ENCODE measurements around the gene L3MBTL2.

Gene L3MBTL2

DNA sequence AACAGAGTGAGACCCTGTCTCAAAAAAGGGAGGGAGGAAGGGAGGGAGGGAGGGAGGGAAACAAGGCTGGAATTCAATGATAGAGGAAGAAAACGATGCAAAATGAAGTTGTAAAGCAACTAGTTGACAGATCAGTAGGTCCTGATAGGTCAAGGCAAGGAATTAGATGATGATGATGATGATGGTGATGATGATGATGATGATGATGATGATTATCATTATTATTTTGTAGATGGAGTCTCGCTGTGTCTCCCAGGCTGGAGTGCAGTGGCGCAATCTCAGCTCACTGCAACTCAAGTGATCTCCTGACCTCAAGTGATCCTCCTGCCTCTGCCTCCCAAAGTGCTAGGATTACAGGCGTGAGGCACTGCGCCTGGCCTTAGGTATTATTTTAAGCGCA lies 11.3 kb upstream of the L3MBTL2 start:
- ATAC-seq (ENCODE audit: low read depth) (no peak), DNase-seq (ENCODE audit: low spot score in 2 of 2) (no peak)
- no peaks in the 10 kb centered on the region for H3K36me3 Mint-ChIP-seq
- no peak overlapping the region for H3K4me3 Mint-ChIP-seq
- H3K27me3 Mint-ChIP-seq, result no peaks in the 10 kb centered on the region
- H3K9me3 Mint-ChIP-seq, result no peaks in the 10 kb centered on the region
- peaks cover 9% of the 10 kb centered on the region for H3K4me1 Mint-ChIP-seq
- H3K27ac Mint-ChIP-seq, result peak overlapping the region; percentile 5

DNA sequence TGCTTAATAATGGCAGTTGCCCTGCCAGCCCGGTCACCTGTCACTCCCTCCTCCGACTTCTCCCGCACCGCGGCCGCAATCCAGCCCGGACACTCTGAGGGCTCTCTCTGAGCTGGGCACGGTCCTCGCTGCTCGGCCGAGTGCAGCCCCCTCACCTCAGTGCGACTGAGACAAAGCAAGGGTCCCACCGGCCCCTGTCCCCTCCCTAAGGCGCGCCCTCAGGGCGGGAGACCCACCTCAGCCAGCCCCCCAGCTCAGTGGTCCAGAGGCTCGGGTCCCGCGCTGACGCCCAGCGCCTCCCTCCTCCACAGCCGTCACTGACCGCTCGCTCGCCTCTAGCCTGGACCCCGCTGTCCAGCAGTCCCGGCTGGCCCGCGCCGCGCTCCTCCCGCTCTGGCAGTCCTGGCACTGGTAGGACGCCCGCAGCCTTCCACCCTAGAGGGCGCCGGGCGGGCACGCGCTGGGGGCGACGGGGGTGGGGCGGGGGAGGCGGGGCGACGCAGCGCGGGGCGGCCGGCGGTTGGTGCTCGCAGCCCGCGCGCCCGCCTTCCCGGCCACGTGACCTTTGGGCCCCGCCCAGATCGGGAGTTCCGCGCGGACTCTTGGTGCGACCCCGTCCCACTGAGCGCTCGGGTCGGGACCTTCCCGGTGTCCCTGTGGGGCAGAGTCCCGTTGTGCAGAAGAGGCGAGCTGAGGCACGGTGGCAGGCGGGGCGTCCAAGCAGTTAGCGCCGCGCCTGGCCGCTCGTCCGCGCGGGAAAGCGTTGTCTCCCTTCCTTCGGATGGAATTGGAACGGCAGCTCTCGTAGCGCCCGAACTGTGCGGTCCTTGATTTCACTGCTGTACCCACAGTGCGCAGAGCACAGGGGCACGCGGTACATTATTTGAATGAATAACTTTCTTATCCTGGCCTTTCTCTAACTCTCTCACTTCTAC lies 7.8 kb upstream of the L3MBTL2 start:
- DNase-seq (ENCODE audit: low spot score in 2 of 2) (peak; percentile 69 to 79), ATAC-seq (ENCODE audit: low read depth) (peak; percentile 88)
- Mint-ChIP-seq H3K27me3 (peaks cover 3% of the 10 kb centered on the region), H3K4me3 (peak overlapping the region; percentile 82), H3K4me1 (peaks cover 9% of the 10 kb centered on the region), H3K27ac (no peak overlapping the region), H3K9me3 (no peaks in the 10 kb centered on the region), H3K36me3 (no peaks in the 10 kb centered on the region)

DNA sequence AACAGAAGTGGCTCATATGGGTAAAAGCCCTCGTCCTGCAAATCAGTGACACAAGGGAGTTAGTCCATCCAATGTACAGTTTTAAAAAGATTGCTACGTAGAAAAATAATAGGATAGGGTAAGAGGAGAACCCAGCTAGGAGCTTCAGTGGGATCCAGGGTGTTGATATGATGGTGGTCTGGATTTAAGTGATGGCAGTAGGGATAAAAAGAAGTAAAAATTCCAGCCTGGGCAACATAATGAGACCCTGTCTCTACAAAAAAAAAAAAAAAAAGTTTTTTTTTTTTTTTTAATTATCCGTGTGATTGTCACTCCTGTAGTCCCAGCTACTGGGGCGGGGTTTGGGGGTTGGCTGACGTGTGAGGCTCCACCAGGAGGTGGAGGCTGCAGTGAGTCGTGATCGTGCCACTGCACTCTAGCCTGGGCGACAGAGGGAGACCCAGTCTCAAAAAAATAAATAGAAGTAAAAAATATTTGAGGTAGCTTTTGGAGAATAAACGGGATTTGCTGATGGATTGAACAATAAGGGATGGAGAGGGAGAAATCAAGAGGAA lies 7.0 kb upstream of the L3MBTL2 start:
- no peaks in the 10 kb centered on the region for H3K9me3 Mint-ChIP-seq
- H3K27me3 Mint-ChIP-seq, result peaks cover 4% of the 10 kb centered on the region
- H3K4me1 Mint-ChIP-seq, result peaks cover 9% of the 10 kb centered on the region
- DNase-seq (ENCODE audit: low spot score in 2 of 2) (no peak), ATAC-seq (ENCODE audit: low read depth) (no peak)
- peak overlapping the region; percentile 82 for H3K4me3 Mint-ChIP-seq
- no peaks in the 10 kb centered on the region for H3K36me3 Mint-ChIP-seq
- no peak overlapping the region for H3K27ac Mint-ChIP-seq

DNA sequence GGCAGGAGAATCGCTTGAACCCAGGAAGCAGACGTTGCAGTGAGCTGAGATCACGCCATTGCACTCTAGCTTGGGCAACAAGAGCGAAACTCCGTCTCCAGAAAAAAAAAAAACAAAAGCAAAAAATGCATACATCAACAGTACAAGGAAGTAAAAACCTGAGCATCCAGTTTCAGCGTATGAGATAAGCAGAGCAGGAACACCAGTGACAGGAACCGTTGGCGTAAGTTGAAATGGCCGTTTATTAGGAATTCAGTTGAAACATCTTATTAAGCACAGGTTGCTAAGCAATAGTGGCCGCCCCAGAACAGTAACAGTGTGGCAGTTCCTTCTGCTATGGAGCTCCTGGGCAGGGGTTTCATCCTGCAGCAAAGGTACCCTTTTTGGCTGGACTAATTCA lies 4.0 kb upstream of the L3MBTL2 start:
- Mint-ChIP-seq H3K27ac (no peak overlapping the region), H3K9me3 (no peaks in the 10 kb centered on the region), H3K4me3 (no peak overlapping the region), H3K36me3 (no peaks in the 10 kb centered on the region), H3K27me3 (peaks cover 5% of the 10 kb centered on the region), H3K4me1 (peaks cover 20% of the 10 kb centered on the region)
- ATAC-seq (ENCODE audit: low read depth) (no peak), DNase-seq (ENCODE audit: low spot score in 2 of 2) (no peak)

DNA sequence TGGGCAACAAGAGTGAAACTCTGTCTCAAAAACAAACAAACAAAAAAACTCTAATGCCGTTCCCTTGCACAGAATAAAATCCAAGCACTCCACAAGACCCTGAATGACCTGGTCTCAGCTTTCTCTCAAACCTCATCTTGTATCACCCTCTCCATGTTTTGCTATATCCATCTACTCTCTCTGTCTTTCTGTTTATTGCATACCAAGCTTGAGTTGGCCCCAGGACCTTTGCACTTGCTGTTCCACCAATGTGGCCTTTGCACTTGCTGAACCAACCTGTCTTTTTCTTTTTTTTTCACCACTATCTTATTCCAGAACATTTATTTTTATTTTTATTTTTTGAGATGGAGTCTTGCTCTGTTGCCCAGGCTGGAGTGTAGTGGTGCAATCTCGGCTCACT lies 2.0 kb upstream of the L3MBTL2 start:
- Mint-ChIP-seq H3K27me3 (peaks cover 5% of the 10 kb centered on the region), H3K36me3 (no peaks in the 10 kb centered on the region), H3K27ac (no peak overlapping the region), H3K4me3 (no peak overlapping the region), H3K9me3 (no peaks in the 10 kb centered on the region), H3K4me1 (peaks cover 20% of the 10 kb centered on the region)
- no peak for DNase-seq (ENCODE audit: low spot score in 2 of 2)
- no peak for ATAC-seq (ENCODE audit: low read depth)

DNA sequence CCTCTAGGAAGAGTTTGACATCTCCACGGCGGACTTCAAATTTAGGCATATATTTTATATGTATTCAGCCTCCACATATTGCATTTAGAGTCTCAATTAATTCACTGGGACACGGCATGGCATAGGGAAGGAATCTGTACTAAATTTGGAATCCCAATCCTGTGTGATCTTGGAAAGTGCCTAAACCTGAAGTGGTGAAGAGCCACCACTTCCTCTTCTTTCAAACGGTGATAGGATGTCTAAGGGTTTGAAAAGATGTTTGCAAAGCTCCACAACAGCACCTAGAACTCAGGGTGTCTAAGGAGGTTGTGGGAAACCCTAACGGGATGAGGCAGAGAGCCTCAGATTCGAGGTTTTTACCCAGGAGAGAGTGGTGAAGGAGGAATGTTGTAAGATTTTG lies 1.0 kb upstream of the L3MBTL2 start:
- no peak for DNase-seq (ENCODE audit: low spot score in 2 of 2)
- Mint-ChIP-seq H3K4me1 (peaks cover 15% of the 10 kb centered on the region), H3K36me3 (no peaks in the 10 kb centered on the region), H3K9me3 (no peaks in the 10 kb centered on the region), H3K27ac (peak overlapping the region; percentile 82), H3K27me3 (peaks cover 5% of the 10 kb centered on the region), H3K4me3 (no peak overlapping the region)
- no peak for ATAC-seq (ENCODE audit: low read depth)

DNA sequence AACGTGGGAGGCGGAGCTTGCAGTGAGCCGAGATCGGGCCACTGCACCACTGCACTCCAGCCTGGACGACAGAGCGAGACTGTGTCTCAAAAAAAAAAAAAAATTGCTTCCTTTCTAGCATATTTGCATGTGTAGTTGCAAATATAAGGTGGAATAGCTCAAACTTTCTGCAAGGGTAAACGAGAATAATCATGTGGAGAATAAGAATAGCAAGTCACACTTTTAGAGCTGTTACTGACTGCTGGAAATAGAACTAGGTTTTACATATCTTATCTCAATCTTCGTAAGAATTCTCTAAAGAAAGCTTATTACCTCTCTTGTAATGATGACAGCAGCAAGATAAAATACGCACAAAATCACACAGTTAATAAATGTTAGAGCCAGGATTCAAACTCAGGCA lies 1.6 kb downstream of the L3MBTL2 start:
- no peak for DNase-seq (ENCODE audit: low spot score in 2 of 2)
- no peaks in the 10 kb centered on the region for H3K9me3 Mint-ChIP-seq
- peaks cover 2% of the 10 kb centered on the region for H3K27me3 Mint-ChIP-seq
- H3K4me3 Mint-ChIP-seq, result peak overlapping the region; percentile 89
- ATAC-seq (ENCODE audit: low read depth), result no peak
- H3K4me1 Mint-ChIP-seq, result peaks cover 19% of the 10 kb centered on the region
- H3K27ac Mint-ChIP-seq, result no peak overlapping the region
- peaks cover 7% of the 10 kb centered on the region for H3K36me3 Mint-ChIP-seq

DNA sequence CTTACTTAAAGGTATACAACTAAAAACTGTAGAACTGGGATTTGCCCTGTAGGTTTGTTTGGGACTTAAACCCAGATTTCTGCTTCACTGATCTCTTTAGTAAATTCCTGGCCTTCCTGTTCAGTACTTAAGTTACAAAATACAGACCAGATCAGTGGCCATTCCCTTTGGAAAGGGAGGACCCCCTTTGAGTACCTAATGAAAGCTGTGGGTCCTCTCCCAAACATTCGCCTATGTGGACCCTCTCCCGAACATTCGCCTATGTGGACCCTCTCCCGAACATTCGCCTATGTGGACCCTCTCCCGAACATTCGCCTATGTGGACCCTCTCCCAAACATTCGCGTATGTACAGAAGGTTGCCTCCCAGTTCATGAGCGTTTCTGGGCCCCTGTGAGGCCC lies 10.3 kb downstream of the L3MBTL2 start:
- peaks cover 10% of the 10 kb centered on the region for H3K4me1 Mint-ChIP-seq
- H3K36me3 Mint-ChIP-seq, result peaks cover 10% of the 10 kb centered on the region
- no peaks in the 10 kb centered on the region for H3K27me3 Mint-ChIP-seq
- ATAC-seq (ENCODE audit: low read depth) (no peak), DNase-seq (ENCODE audit: low spot score in 2 of 2) (no peak)
- H3K9me3 Mint-ChIP-seq, result no peaks in the 10 kb centered on the region
- H3K4me3 Mint-ChIP-seq, result no peak overlapping the region
- no peak overlapping the region for H3K27ac Mint-ChIP-seq

DNA sequence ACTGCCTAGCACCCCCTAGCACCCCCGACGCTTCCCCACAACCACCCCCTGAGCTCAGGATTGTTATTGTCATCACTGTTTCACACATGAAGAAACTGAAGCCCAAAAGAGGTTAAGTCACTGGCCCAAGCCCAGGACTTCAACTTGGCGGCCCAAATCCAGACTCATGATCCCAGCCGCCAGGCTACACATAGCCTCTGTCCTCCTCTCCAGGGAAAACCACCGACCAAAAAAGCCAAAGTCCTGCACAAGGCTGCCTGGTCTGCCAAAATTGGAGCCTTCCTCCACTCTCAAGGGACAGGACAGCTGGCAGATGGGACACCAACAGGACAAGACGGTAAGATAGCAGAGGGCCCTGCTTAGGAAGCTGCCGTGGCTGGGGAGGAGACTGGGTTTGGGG lies 10.8 kb downstream of the L3MBTL2 start:
- Mint-ChIP-seq H3K36me3 (peaks cover 12% of the 10 kb centered on the region), H3K27ac (no peak overlapping the region), H3K4me1 (peaks cover 10% of the 10 kb centered on the region), H3K27me3 (no peaks in the 10 kb centered on the region), H3K4me3 (no peak overlapping the region), H3K9me3 (no peaks in the 10 kb centered on the region)
- DNase-seq (ENCODE audit: low spot score in 2 of 2), result no peak
- no peak for ATAC-seq (ENCODE audit: low read depth)

DNA sequence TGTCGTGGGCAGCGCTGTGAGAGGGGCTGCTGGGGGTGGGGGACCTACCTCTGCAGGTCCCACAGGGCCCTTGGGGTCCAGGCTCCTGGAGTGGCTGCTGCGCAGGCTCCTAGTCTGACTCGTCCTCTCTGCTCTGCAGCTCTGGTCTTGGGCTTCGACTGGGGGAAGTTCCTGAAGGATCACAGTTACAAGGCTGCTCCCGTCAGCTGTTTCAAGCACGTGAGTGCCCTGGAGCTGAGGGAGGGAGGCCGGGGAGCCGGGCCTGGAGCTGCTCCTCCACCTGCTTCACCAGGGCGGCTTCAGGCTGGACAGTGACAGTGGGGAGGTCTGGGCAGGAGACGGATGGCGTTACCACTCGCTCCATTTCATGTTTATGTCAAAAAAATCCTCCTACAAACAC lies 11.9 kb downstream of the L3MBTL2 start:
- Mint-ChIP-seq H3K9me3 (no peaks in the 10 kb centered on the region), H3K4me3 (no peak overlapping the region), H3K4me1 (peaks cover 10% of the 10 kb centered on the region), H3K27ac (peak overlapping the region; percentile 61), H3K36me3 (peaks cover 16% of the 10 kb centered on the region), H3K27me3 (no peaks in the 10 kb centered on the region)
- DNase-seq (ENCODE audit: low spot score in 2 of 2) (no peak), ATAC-seq (ENCODE audit: low read depth) (no peak)

DNA sequence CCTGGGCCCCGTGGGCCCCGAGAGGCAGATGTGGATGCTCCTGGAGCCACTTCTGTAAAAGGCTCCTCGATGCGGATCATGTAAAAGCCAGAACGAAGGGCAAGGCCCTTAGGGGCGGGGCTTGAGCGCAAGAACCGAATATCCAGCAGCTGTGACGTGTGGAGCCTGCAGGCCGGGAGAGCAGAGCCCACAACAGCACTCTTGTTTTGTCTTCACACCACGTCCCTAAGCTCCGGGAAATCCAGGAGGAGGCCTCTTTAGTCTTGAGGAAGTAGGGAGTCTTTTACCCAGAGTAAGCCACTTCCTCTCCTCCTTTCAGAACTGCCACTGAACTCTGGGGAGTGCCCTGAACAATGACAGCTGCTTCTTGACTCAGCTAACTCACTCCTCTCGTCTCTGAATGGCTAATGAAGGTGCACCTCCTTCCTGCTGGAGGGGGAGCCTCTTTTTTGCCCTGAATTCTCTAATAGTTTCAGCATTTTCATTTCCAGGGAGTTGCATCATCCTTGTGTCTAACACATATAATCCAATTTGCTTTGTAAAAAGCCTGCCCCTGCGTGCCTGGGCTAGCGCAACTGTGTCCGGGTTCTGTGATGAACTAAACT lies 12.5 kb downstream of the L3MBTL2 start:
- Mint-ChIP-seq H3K4me3 (peak overlapping the region; percentile 68), H3K9me3 (no peaks in the 10 kb centered on the region), H3K36me3 (peaks cover 14% of the 10 kb centered on the region), H3K27ac (peak overlapping the region; percentile 61), H3K4me1 (peaks cover 10% of the 10 kb centered on the region), H3K27me3 (no peaks in the 10 kb centered on the region)
- no peak for DNase-seq (ENCODE audit: low spot score in 2 of 2)
- ATAC-seq (ENCODE audit: low read depth), result peak; percentile 92

DNA sequence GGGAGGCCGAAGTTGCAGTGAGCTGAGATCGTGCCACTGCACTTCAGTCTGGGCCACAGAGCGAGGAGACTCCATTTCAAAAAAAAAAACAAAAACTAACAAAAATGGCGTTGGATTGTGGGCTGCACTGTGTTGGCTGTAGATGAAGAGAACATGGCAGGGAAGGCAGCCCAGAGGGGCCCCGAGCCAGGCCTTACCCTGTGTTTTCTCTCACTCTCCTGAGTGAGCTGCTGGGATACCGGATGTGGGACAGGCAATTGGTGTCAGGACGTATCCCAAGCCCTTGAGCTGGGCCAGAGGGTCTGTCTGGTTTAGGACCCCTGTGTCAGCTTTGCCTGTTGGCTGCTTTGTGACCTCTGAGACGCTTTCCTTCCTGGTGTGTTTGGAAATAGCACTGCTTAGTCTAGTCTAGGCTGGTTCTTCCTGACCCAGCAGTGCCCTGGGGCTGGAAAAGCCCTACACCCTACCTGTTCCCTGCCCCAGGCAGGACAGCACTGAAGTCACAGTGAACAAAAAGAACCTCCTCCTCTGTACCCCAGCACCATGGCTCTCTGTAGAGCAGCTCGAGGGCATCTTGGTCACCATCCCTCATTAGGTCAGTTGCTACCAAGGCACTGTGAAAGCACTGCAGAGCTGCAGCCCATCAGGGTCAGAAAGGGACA lies 17.9 kb downstream of the L3MBTL2 start:
- Mint-ChIP-seq H3K27me3 (no peaks in the 10 kb centered on the region), H3K4me1 (peaks cover under 1% of the 10 kb centered on the region), H3K4me3 (no peak overlapping the region), H3K36me3 (peaks cover 21% of the 10 kb centered on the region), H3K27ac (no peak overlapping the region), H3K9me3 (no peaks in the 10 kb centered on the region)
- no peak for ATAC-seq (ENCODE audit: low read depth)
- no peak for DNase-seq (ENCODE audit: low spot score in 2 of 2)

DNA sequence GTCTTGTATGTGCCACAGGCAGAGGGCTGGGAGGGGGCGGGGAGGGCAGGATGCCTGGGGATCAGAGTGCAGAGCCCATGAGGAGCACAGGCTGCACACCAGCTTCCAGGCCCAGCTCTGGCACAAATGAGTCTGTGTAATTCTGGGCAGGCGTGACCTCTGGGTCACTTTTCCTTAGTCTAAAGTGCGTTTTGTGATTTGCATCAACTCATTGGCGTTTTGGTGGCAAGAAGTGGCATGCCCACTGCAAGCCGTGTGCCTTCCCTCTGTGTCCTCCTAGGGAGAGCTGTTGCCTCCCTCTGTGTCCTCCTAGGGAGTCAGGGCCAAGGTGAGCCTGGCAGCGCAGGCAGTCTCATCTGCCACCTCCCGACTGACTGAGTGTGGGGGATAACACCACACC lies 18.4 kb downstream of the L3MBTL2 start:
- Mint-ChIP-seq H3K4me3 (no peak overlapping the region), H3K27ac (no peak overlapping the region), H3K9me3 (no peaks in the 10 kb centered on the region), H3K4me1 (no peaks in the 10 kb centered on the region), H3K27me3 (no peaks in the 10 kb centered on the region), H3K36me3 (peaks cover 23% of the 10 kb centered on the region)
- ATAC-seq (ENCODE audit: low read depth) (no peak), DNase-seq (ENCODE audit: low spot score in 2 of 2) (no peak)
